Fibroblast of peridontal ligament (primary cell): ENCODE data around the gene MARVELD2.

ENCODE experiments used
- DNase-seq: peaks from one replicate; pipeline ENCODE4 v3.0.0-alpha.2; 2010; ENCODE audit errors: extremely low read depth

MARVELD2 gene

GRCh38 chr5:69492923-69493395 is 78.0 kb downstream of the MARVELD2 start:
- DNase-seq: no peak

DNA sequence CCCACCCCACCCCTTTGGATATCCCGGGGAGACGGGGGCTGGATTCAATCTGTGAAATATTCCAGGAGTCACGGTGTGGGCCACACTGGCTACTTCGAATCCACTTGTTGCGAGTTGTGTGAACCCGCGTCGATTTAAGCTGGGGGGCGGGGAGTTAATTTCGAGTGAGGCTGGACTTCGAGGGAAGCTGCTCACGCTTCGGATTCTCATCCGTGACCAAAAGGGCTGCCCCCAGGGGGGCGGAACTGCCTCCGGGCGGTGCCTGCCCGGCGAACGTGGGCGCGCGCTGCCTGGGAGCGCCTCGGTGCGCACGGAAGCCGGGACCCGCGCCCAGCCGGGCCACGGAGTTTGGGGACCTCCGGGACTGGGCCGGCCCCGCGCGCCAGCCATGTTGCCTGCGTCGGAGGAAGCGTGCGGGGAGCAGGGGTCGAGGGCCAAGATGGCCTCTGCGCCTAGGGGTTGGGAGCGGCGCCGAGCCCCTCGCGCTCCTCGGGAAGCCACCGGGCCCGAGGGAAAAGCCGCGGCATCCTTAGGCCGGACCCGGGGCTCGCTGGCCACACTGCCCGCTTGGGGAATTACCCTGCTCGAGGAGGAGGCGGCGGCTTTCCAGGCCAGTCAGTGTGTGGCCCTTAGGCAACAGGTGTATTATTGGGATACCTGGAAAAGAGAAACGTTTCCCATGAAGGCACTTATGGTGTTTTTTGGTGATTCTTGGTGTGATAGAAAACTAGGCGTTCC is 78.6 kb downstream of the MARVELD2 start:
- DNase-seq: no peak
